RWPE1 (cell line): ENCODE data around the gene CD58.

ENCODE experiments used
- CTCF ChIA-PET: fragments of 350-600 bp; sonication (Branson Sonifier 250); formaldehyde crosslinking; extraction: SDS; loops from one replicate; lab custom pipeline; 2021; lab: Yijun Ruan, JAX
- POLR2A ChIA-PET: fragments of 400-600 bp; formaldehyde crosslinking; extraction: SDS; loops from one replicate; lab custom pipeline; 2020; ENCODE audit warnings: antibody characterized with exemption; ENCODE audit not compliant: low non-redundant PET; lab: Yijun Ruan, JAX
- DNase-seq: peaks from one replicate; pipeline ENCODE4 v3.0.0; 2012; ENCODE audit warnings: low spot score
- H3K27ac ChIP-seq: fragments of 450-650 bp; 2 replicates; pipeline ENCODE4 v1.5.1; 2017
- TF ChIP-seq, protein P1 (sequence below): fragments of 450-650 bp; conservative IDR thresholded peaks from 2 replicates; pipeline ENCODE4 v1.5.1; 2017; ENCODE audit warnings: low read depth, mild to moderate bottlenecking

Gene CD58

GRCh38 chr1:116553386-116554115 is 17.3 kb downstream of the CD58 start:
- CTCF ChIA-PET, result no interaction called here
- peak; percentile 65 for DNase-seq
- TF ChIP-seq, protein P1, sequence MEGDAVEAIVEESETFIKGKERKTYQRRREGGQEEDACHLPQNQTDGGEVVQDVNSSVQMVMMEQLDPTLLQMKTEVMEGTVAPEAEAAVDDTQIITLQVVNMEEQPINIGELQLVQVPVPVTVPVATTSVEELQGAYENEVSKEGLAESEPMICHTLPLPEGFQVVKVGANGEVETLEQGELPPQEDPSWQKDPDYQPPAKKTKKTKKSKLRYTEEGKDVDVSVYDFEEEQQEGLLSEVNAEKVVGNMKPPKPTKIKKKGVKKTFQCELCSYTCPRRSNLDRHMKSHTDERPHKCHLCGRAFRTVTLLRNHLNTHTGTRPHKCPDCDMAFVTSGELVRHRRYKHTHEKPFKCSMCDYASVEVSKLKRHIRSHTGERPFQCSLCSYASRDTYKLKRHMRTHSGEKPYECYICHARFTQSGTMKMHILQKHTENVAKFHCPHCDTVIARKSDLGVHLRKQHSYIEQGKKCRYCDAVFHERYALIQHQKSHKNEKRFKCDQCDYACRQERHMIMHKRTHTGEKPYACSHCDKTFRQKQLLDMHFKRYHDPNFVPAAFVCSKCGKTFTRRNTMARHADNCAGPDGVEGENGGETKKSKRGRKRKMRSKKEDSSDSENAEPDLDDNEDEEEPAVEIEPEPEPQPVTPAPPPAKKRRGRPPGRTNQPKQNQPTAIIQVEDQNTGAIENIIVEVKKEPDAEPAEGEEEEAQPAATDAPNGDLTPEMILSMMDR, result no peak
- POLR2A ChIA-PET, result no interaction called here
- H3K27ac ChIP-seq, result peak overlapping the region; percentile 45; the same call in 1 of the 2 replicates

DNA sequence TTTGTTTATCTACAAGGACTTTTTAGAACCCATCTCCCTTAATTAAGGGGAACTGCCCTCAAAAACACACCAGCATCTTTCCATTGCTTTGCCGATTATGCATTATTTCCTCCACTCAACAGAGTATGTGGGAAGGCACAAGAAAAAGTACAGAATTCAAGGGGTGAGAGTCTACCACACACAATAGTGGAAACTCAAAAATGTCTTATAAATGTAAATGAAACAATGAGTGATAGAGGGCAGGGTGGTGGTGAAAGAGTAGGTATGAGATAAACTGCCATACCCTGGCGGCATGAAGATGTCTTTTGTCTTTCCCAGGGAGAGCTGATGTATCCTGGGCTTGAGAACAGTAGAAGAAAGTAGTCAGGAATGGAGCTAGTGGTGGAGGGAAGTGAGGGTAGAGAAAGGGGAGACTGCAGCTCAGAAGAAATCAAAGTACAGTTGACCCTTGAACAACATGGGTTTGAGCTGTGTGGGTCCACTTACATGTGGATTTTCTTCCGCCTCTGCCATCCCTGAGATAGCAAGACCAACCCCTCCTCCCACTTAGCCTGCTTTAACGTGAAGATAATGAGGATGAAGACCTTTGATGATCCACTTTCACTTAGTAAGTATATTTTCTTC is 24.4 kb downstream of the CD58 start:
- POLR2A ChIA-PET, result no interaction called here
- TF ChIP-seq, protein P1, result no peak
- CTCF ChIA-PET, result no interaction called here

GRCh38 chr1:116545359-116545705 is 25.5 kb downstream of the CD58 start:
- ChIA-PET CTCF (no interaction called here), POLR2A (no interaction called here)
- no peak overlapping the region for H3K27ac ChIP-seq
- TF ChIP-seq, protein P1, result no peak
- DNase-seq, result no peak

More for the DNA sequence above, 24.4 kb downstream of the CD58 start:
- DNase-seq, result no peak
- H3K27ac ChIP-seq, result no peak overlapping the region

GRCh38 chr1:116544588-116545358 is 26.1 kb downstream of the CD58 start:
- TF ChIP-seq, protein P1, result no peak
- peak overlapping the region; percentile 41 for H3K27ac ChIP-seq
- no peak for DNase-seq
- ChIA-PET CTCF (interaction anchor here (0.7 kb wide), 1 partner anchor 12 kb away, joined by 4 read pairs; no protein-coding TSS in a partner anchor), POLR2A (no interaction called here)

- CTCF ChIA-PET, result interaction anchor here (0.6 kb wide), 1 partner anchor 621 kb away, joined by 3 read pairs; no protein-coding TSS in a partner anchor
- DNase-seq, result no peak
- POLR2A ChIA-PET, result no interaction called here
- no peak overlapping the region for H3K27ac ChIP-seq
- TF ChIP-seq, protein P1, result no peak
These were observed 30.7 kb downstream of the CD58 start for GRCh38 chr1:116540088-116540487.

DNA sequence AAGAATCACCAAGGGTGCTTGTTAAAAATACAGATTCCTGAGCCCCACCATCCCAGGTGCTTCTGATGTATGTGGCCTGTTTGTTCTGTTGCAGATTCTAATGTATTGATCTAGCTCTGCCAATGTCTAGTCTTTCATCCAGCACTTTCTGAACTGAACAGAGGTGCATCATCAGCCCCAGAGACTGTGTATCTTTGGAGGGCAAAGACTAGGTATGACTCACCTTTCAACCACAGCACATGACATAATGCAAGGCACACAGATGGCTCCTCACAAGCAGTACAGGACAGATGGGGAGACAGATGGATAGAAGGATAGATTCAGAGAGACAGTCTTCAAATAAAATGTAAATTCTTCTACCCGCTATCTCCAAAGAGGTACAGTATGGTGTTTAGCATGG is 32.3 kb downstream of the CD58 start:
- no peak overlapping the region for H3K27ac ChIP-seq
- ChIA-PET CTCF (interaction anchor here (0.6 kb wide), 1 partner anchor 414 kb away, joined by 5 read pairs; no protein-coding TSS in a partner anchor), POLR2A (no interaction called here)
- peak; percentile 65 for DNase-seq
- TF ChIP-seq, protein P1, result no peak
